H54 (cell line): Measurements from ENCODE around the gene TNS1.

Experiments used
- DNase-seq: peaks from one replicate; pipeline ENCODE4 v3.0.0; 2011; ENCODE audit warnings: low spot score, mixed read lengths; ENCODE audit not compliant: insufficient read length
- FAIRE-seq: peaks from 3 replicates; lab custom pipeline; 2011; peaks lifted over from hg19 to GRCh38; lab: Jason Lieb, UNC
- POLR2A ChIP-seq: IDR thresholded peaks from 2 replicates; pipeline ENCODE4 v1.6.1; 2011; ENCODE audit warnings: low read depth, mild to moderate bottlenecking, low read length

The TNS1 gene

GRCh38 chr2:217935901-217936684 lies 66.7 kb downstream of the TNS1 start:
- no peak for DNase-seq
- no peak for TF ChIP-seq POLR2A
- FAIRE-seq: no peak

GRCh38 chr2:217935235-217935879 lies 67.4 kb downstream of the TNS1 start:
- FAIRE-seq (no peak), DNase-seq (no peak)
- TF ChIP-seq POLR2A: no peak

GRCh38 chr2:217934321-217935131 lies 68.3 kb downstream of the TNS1 start:
- peak; percentile 88 for DNase-seq
- FAIRE-seq: no peak
- no peak; the same call in 1 of the 2 replicates for TF ChIP-seq POLR2A

- FAIRE-seq: no peak
- DNase-seq: no peak
- no peak for TF ChIP-seq POLR2A
Observed at GRCh38 chr2:217933617-217933993, 69.2 kb downstream of the TNS1 start.

- TF ChIP-seq POLR2A: no peak
- no peak for FAIRE-seq
- no peak for DNase-seq
Observed at GRCh38 chr2:217932803-217933616, 69.8 kb downstream of the TNS1 start.

- FAIRE-seq (no peak), DNase-seq (no peak)
- TF ChIP-seq POLR2A: no peak
Observed at GRCh38 chr2:217931846-217932560, 70.8 kb downstream of the TNS1 start.

GRCh38 chr2:217930761-217931563 lies 71.8 kb downstream of the TNS1 start:
- no peak for FAIRE-seq
- DNase-seq: no peak
- TF ChIP-seq POLR2A: no peak

GRCh38 chr2:217929757-217930707 lies 72.8 kb downstream of the TNS1 start:
- no peak for DNase-seq
- no peak for FAIRE-seq

GRCh38 chr2:217929272-217929671 lies 73.5 kb downstream of the TNS1 start:
- no peak for TF ChIP-seq POLR2A
- FAIRE-seq (no peak), DNase-seq (no peak)

More at GRCh38 chr2:217929757-217930707, 72.8 kb downstream of the TNS1 start:
- TF ChIP-seq POLR2A: no peak

GRCh38 chr2:217928324-217929181 lies 74.2 kb downstream of the TNS1 start:
- FAIRE-seq (no peak), DNase-seq (no peak)
- TF ChIP-seq POLR2A: no peak
